ENCODE data around the gene ERC1. TPM values are rescaled to one million over a fixed set of nuclear protein-coding genes. Genes with fewer than 3 reads are reported as not detected.
A peak's percentile ranks its signal among the peaks of the same experiment; 100 is the strongest.

The ERC1 gene
- total and polyA plus RNA-seq, 2 of the 4 experiments (the other 2 are of a cell fraction), result 11.6 to 25.6 TPM

DNA sequence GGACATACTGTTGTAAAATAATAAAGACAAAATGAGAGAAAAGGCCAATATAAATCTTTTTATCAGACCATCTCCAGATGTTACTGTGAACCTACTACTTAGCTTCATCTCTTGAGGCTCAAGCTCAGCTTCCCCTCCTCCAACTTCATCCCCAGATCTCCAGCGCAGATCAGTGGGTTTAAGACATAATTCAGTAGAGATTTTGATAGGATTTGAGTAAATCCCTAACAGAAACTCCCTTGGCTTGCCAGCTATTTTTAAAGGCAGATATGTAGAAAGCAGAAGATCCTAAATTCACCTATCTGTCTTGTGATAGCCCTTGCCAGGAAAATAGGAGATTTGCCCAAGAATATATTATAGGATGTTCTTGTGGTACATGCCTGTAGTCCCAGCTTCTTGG, 366.7 kb downstream of the ERC1 start:
- peaks cover 9% of the 10 kb centered on the region for H3K4me1 ChIP-seq (ENCODE audit: control insufficient read depth, insufficient read depth, low read length)
- H3K36me3 ChIP-seq (ENCODE audit: control insufficient read depth, insufficient read depth, low read length), result no peaks in the 10 kb centered on the region
- H3K56ac ChIP-seq (ENCODE audit: extremely low read depth, insufficient read depth, low read length), result no peak overlapping the region
- ChIA-PET CTCF (no interaction called here), POLR2A (ENCODE audit: unreplicated experiment) (no interaction called here)
- DNase-seq (no peak), ATAC-seq (ENCODE audit: low read depth) (no peak)
- H4K5ac ChIP-seq (ENCODE audit: low read depth, low read length), result no peak overlapping the region; the same call in 1 of the 2 replicates
- H2BK20ac ChIP-seq (ENCODE audit: low read depth, low read length), result 0 out of 2 replicates have a peak overlapping the region, but pooled peaks have one; percentile 28
- H4K91ac ChIP-seq (ENCODE audit: insufficient read depth, low read depth, low read length), result no peak overlapping the region
- H3K14ac ChIP-seq (replicated peaks; ENCODE audit: low read depth, low read length), result peak overlapping the region; percentile 26; the same call in 1 of the 2 replicates
- no peaks in the 10 kb centered on the region for H3K9me3 ChIP-seq (ENCODE audit: control insufficient read depth, insufficient read depth, low read length)
- no TSS peak for BruUV-seq (replicated peaks)
- no peak overlapping the region for H2BK120ac ChIP-seq (ENCODE audit: low read depth, low read length)
- H2BK5ac ChIP-seq (ENCODE audit: low read depth, low read length, poor library complexity, severe bottlenecking), result no peak overlapping the region
- intact Hi-C loops (cut with micrococcal nuclease), result no loop called here
- no peaks in the 10 kb centered on the region for H4K20me1 ChIP-seq (ENCODE audit: insufficient read depth, low read length)
- no peak overlapping the region for H2AK9ac ChIP-seq (replicated peaks; ENCODE audit: low read depth, low read length, poor library complexity)
- H3K4ac ChIP-seq (ENCODE audit: low read depth, low read length), result no peak overlapping the region
- no peak overlapping the region for H3K27ac ChIP-seq (ENCODE audit: insufficient read depth, low read length)
- H3K9me1 ChIP-seq (ENCODE audit: insufficient read depth, low read length), result 0 out of 2 replicates have a peak, but pooled peaks cover 5% of the 10 kb centered on the region
- H3K9ac ChIP-seq (ENCODE audit: low read depth, low read length), result no peak overlapping the region
- no peak overlapping the region for H2AFZ ChIP-seq (replicated peaks; ENCODE audit: low read length, poor library complexity)
- H3K27me3 ChIP-seq (ENCODE audit: control insufficient read depth, insufficient read depth, low read length), result no peaks in the 10 kb centered on the region
- no peak overlapping the region for H4K8ac ChIP-seq (ENCODE audit: low read depth in 2 of 2, low read length in 2 of 2)
- H3K4me2 ChIP-seq (ENCODE audit: low read depth, low read length), result no peak overlapping the region
- TF ChIP-seq MAZ (IDR thresholded peaks at IDR 0.05; ENCODE audit: borderline replicate concordance, low read depth, low read length), result no peak
- TF ChIP-seq BHLHE40 (IDR thresholded peaks at IDR 0.05; ENCODE audit: low read depth, low read length), result no peak
- TF ChIP-seq MAFK (IDR thresholded peaks at IDR 0.05; ENCODE audit: low read depth, low read length), result no peak
- no peak for TF ChIP-seq RFX5 (IDR thresholded peaks at IDR 0.05; ENCODE audit: low read depth, low read length)
- TF ChIP-seq FOS (IDR thresholded peaks at IDR 0.05; ENCODE audit: low read depth, low read length), result no peak
- no peak for TF ChIP-seq RAD21 (IDR thresholded peaks at IDR 0.05; ENCODE audit: low read length)
- no peak for TF ChIP-seq RCOR1 (IDR thresholded peaks at IDR 0.05; ENCODE audit: insufficient replicate concordance, low read length)
- TF ChIP-seq CHD1 (IDR thresholded peaks at IDR 0.05; ENCODE audit: low read depth, low read length), result no peak
- no peak for TF ChIP-seq SMC3 (IDR thresholded peaks at IDR 0.05; ENCODE audit: low read depth, low read length)
- TF ChIP-seq MXI1 (IDR thresholded peaks at IDR 0.05; ENCODE audit: borderline replicate concordance, low read depth, low read length), result no peak
- TF ChIP-seq, protein P1, sequence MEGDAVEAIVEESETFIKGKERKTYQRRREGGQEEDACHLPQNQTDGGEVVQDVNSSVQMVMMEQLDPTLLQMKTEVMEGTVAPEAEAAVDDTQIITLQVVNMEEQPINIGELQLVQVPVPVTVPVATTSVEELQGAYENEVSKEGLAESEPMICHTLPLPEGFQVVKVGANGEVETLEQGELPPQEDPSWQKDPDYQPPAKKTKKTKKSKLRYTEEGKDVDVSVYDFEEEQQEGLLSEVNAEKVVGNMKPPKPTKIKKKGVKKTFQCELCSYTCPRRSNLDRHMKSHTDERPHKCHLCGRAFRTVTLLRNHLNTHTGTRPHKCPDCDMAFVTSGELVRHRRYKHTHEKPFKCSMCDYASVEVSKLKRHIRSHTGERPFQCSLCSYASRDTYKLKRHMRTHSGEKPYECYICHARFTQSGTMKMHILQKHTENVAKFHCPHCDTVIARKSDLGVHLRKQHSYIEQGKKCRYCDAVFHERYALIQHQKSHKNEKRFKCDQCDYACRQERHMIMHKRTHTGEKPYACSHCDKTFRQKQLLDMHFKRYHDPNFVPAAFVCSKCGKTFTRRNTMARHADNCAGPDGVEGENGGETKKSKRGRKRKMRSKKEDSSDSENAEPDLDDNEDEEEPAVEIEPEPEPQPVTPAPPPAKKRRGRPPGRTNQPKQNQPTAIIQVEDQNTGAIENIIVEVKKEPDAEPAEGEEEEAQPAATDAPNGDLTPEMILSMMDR (conservative IDR thresholded peaks at IDR 0.05; ENCODE audit: low read depth, low read length), result no peak
- TF ChIP-seq, protein P2, sequence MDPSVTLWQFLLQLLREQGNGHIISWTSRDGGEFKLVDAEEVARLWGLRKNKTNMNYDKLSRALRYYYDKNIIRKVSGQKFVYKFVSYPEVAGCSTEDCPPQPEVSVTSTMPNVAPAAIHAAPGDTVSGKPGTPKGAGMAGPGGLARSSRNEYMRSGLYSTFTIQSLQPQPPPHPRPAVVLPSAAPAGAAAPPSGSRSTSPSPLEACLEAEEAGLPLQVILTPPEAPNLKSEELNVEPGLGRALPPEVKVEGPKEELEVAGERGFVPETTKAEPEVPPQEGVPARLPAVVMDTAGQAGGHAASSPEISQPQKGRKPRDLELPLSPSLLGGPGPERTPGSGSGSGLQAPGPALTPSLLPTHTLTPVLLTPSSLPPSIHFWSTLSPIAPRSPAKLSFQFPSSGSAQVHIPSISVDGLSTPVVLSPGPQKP (IDR thresholded peaks at IDR 0.05; ENCODE audit: borderline replicate concordance, low read depth, low read length), result no peak
- TF ChIP-seq CEBPB (IDR thresholded peaks at IDR 0.05; ENCODE audit: low read depth, low read length), result no peak
- in situ Hi-C loops (cut with MboI; ENCODE audit: low sequenced_read_pairs), result no loop called here
- dilution Hi-C loops (cut with HindIII; ENCODE audit: low sequenced_read_pairs, unreplicated experiment), result no loop called here
- H2BK15ac ChIP-seq (ENCODE audit: low read depth, low read length), result peak overlapping the region; percentile 56; the same call in 1 of the 3 replicates
- WGBS, 2 experiments (ENCODE audit: extremely low coverage in 2 of 2, insufficient read length in 1 of 2), result no CpG with 5 or more reads among the region's 1 CpG
- peak overlapping the region; percentile 72; the same call in 1 of the 2 replicates for H2AK5ac ChIP-seq (ENCODE audit: low read depth, low read length)
- peaks cover 8 to 21% of the 10 kb centered on the region in 2 experiments for H3K79me1 ChIP-seq (ENCODE audit: low read depth in 1 of 2, low read length in 2 of 2)
- no peak overlapping the region for H3K4me3 ChIP-seq (ENCODE audit: insufficient read depth, low read depth, low read length)
- peak overlapping the region; percentile 74; the same call in 1 of the 2 replicates for H3K18ac ChIP-seq (ENCODE audit: low read depth, low read length)
- no peak overlapping the region for H3K23ac ChIP-seq (ENCODE audit: low read depth, low read length)
